ENCODE measurements around the gene CIROP.

Gene CIROP

GRCh38 chr14:23054000-23054811 is 50.6 kb downstream of the CIROP start:
- no peak for TF ChIP-seq ZC3H10 (CRISPR knock-in tag; IDR thresholded peaks at IDR 0.05)
- no peak for TF ChIP-seq BACH2 (CRISPR knock-in tag; IDR thresholded peaks at IDR 0.05; ENCODE audit: borderline replicate concordance)
- TF ChIP-seq ARNTL (CRISPR knock-in tag; IDR thresholded peaks at IDR 0.05; ENCODE audit: borderline replicate concordance, low read depth) = no peak
- TF ChIP-seq ESRRG (CRISPR knock-in tag; IDR thresholded peaks at IDR 0.05) = no peak
- no peak for TF ChIP-seq ZNF565 (CRISPR knock-in tag; conservative IDR thresholded peaks at IDR 0.05; ENCODE audit: low read depth)
- no peak for TF ChIP-seq CSDC2 (CRISPR knock-in tag; IDR thresholded peaks at IDR 0.05)
- no peak for TF ChIP-seq PATZ1 (CRISPR knock-in tag; IDR thresholded peaks at IDR 0.05; ENCODE audit: borderline replicate concordance)
- TF ChIP-seq ZNF70 (CRISPR knock-in tag; IDR thresholded peaks at IDR 0.05) = no peak
- ATAC-seq = no peak

GRCh38 chr14:23053426-23053825 is 51.4 kb downstream of the CIROP start:
- ATAC-seq = no peak
- TF ChIP-seq PATZ1 (CRISPR knock-in tag; IDR thresholded peaks at IDR 0.05; ENCODE audit: borderline replicate concordance) (no peak), ZC3H10 (CRISPR knock-in tag; IDR thresholded peaks at IDR 0.05) (no peak)

- TF ChIP-seq GLIS3 (CRISPR knock-in tag; IDR thresholded peaks at IDR 0.05) (no peak), ISL1 (CRISPR knock-in tag; IDR thresholded peaks at IDR 0.05) (no peak), CREB5 (CRISPR knock-in tag; IDR thresholded peaks at IDR 0.05; ENCODE audit: low read depth) (no peak), PPARA (CRISPR knock-in tag; IDR thresholded peaks at IDR 0.05; ENCODE audit: borderline replicate concordance) (no peak), ZNF8 (CRISPR knock-in tag; IDR thresholded peaks at IDR 0.05) (no peak), ZFP3 (CRISPR knock-in tag; IDR thresholded peaks at IDR 0.05) (no peak), ARNTL (CRISPR knock-in tag; IDR thresholded peaks at IDR 0.05; ENCODE audit: borderline replicate concordance, low read depth) (no peak), ZC3H10 (CRISPR knock-in tag; IDR thresholded peaks at IDR 0.05) (no peak), CSDC2 (CRISPR knock-in tag; IDR thresholded peaks at IDR 0.05) (no peak), ESRRG (CRISPR knock-in tag; IDR thresholded peaks at IDR 0.05) (no peak), TOX (CRISPR knock-in tag; IDR thresholded peaks at IDR 0.05; ENCODE audit: borderline replicate concordance) (no peak), BACH2 (CRISPR knock-in tag; IDR thresholded peaks at IDR 0.05; ENCODE audit: borderline replicate concordance) (no peak)
- TF ChIP-seq, protein P1, sequence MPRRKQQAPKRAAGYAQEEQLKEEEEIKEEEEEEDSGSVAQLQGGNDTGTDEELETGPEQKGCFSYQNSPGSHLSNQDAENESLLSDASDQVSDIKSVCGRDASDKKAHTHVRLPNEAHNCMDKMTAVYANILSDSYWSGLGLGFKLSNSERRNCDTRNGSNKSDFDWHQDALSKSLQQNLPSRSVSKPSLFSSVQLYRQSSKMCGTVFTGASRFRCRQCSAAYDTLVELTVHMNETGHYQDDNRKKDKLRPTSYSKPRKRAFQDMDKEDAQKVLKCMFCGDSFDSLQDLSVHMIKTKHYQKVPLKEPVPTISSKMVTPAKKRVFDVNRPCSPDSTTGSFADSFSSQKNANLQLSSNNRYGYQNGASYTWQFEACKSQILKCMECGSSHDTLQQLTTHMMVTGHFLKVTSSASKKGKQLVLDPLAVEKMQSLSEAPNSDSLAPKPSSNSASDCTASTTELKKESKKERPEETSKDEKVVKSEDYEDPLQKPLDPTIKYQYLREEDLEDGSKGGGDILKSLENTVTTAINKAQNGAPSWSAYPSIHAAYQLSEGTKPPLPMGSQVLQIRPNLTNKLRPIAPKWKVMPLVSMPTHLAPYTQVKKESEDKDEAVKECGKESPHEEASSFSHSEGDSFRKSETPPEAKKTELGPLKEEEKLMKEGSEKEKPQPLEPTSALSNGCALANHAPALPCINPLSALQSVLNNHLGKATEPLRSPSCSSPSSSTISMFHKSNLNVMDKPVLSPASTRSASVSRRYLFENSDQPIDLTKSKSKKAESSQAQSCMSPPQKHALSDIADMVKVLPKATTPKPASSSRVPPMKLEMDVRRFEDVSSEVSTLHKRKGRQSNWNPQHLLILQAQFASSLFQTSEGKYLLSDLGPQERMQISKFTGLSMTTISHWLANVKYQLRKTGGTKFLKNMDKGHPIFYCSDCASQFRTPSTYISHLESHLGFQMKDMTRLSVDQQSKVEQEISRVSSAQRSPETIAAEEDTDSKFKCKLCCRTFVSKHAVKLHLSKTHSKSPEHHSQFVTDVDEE (CRISPR knock-in tag; IDR thresholded peaks at IDR 0.05) = no peak
- TF ChIP-seq, protein P2, sequence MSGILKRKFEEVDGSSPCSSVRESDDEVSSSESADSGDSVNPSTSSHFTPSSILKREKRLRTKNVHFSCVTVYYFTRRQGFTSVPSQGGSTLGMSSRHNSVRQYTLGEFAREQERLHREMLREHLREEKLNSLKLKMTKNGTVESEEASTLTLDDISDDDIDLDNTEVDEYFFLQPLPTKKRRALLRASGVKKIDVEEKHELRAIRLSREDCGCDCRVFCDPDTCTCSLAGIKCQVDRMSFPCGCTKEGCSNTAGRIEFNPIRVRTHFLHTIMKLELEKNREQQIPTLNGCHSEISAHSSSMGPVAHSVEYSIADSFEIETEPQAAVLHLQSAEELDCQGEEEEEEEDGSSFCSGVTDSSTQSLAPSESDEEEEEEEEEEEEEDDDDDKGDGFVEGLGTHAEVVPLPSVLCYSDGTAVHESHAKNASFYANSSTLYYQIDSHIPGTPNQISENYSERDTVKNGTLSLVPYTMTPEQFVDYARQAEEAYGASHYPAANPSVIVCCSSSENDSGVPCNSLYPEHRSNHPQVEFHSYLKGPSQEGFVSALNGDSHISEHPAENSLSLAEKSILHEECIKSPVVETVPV (CRISPR knock-in tag; IDR thresholded peaks at IDR 0.05) = no peak
- ATAC-seq = no peak
Observed at GRCh38 chr14:23052671-23053070, 52.1 kb downstream of the CIROP start.

GRCh38 chr14:23052182-23052623 is 52.6 kb downstream of the CIROP start:
- no peak for ATAC-seq
- no peak for TF ChIP-seq ZFP30 (CRISPR knock-in tag; IDR thresholded peaks at IDR 0.05)
- TF ChIP-seq GLIS3 (CRISPR knock-in tag; IDR thresholded peaks at IDR 0.05) = no peak
- no peak for TF ChIP-seq ARNTL (CRISPR knock-in tag; IDR thresholded peaks at IDR 0.05; ENCODE audit: borderline replicate concordance, low read depth)
- TF ChIP-seq BACH2 (CRISPR knock-in tag; IDR thresholded peaks at IDR 0.05; ENCODE audit: borderline replicate concordance) = no peak
- no peak for TF ChIP-seq ZNF70 (CRISPR knock-in tag; IDR thresholded peaks at IDR 0.05)
- no peak for TF ChIP-seq OSR1 (CRISPR knock-in tag; IDR thresholded peaks at IDR 0.05)
- TF ChIP-seq ISL1 (CRISPR knock-in tag; IDR thresholded peaks at IDR 0.05) = no peak
- no peak for TF ChIP-seq TCF4 (CRISPR knock-in tag; IDR thresholded peaks at IDR 0.05; ENCODE audit: borderline replicate concordance)
- no peak for TF ChIP-seq PPARA (CRISPR knock-in tag; IDR thresholded peaks at IDR 0.05; ENCODE audit: borderline replicate concordance)
- no peak for TF ChIP-seq SNAI2 (CRISPR knock-in tag; IDR thresholded peaks at IDR 0.05)
- no peak for TF ChIP-seq TOX (CRISPR knock-in tag; IDR thresholded peaks at IDR 0.05; ENCODE audit: borderline replicate concordance)
